A549 (cell line): Measurements from ENCODE around the gene PRKG1. TPM values are rescaled to one million over a fixed set of nuclear protein-coding genes. Genes with fewer than 3 reads are reported as not detected.

Source experiments
- ATAC-seq, 2 experiments: fragments of 200-7000 bp in 1 of 2; fragments of >200 bp in 1 of 2; cut with Nextera tagmentation in 1 of 2; cut with Tn5 transposase in 1 of 2; 3 replicates each; pipeline versions ENCODE4 v1.8.0 to v1.9.1; 2018 to 2020; ENCODE audit warnings: mild to moderate bottlenecking in 1 of 2, moderate library complexity in 1 of 2
- CTCF ChIA-PET: fragments of 300-600 bp; sonication (Branson Sonifier 250); formaldehyde crosslinking; extraction: SDS; loops from one replicate; lab custom pipeline; 2021; ENCODE audit warnings: antibody characterized with exemption, inconsistent platforms; lab: Yijun Ruan, JAX
- POLR2A ChIA-PET: fragments of 350-600 bp; formaldehyde crosslinking; extraction: SDS; loops from one replicate; lab custom pipeline; 2021; ENCODE audit warnings: antibody characterized with exemption, inconsistent platforms; lab: Yijun Ruan, JAX
- DNase-seq, 2 experiments: peaks; one replicate each; pipeline versions ENCODE4 v3.0.0 to v3.0.0-alpha.2; 2011 to 2016; ENCODE audit warnings: low read depth in 1 of 2, low spot score in 1 of 2
- FAIRE-seq: peaks from 2 replicates; lab custom pipeline; 2011; peaks lifted over from hg19 to GRCh38; lab: Jason Lieb, UNC
- H3K27ac ChIP-seq, 2 experiments: fragments of >200 bp; sonication (Bioruptor Twin); formaldehyde crosslinking; 3 replicates each; pipeline ENCODE4 v1.5.1; 2016 to 2017
- H3K4me1 ChIP-seq: fragments of >200 bp; sonication (Bioruptor Twin); formaldehyde crosslinking; 3 replicates; pipeline ENCODE4 v1.6.1; 2016
- H3K4me2 ChIP-seq: fragments of >200 bp; sonication (Bioruptor Twin); formaldehyde crosslinking; 3 replicates; pipeline ENCODE4 v1.6.1; 2016
- H3K4me3 ChIP-seq: fragments of >200 bp; sonication (Bioruptor Twin); formaldehyde crosslinking; 3 replicates; pipeline ENCODE4 v1.5.1; 2016
- H3K9me3 ChIP-seq: fragments of >200 bp; sonication (Bioruptor Twin); formaldehyde crosslinking; 3 replicates; pipeline ENCODE4 v1.6.1; 2016
- CHD4 ChIP-seq: fragments of 200-600 bp; sonication (generic); IDR thresholded peaks from 2 replicates; pipeline ENCODE4 v1.6.1; 2016; ENCODE audit warnings: antibody characterized with exemption, mild to moderate bottlenecking, borderline replicate concordance
- EHF ChIP-seq: fragments of 250-450 bp; sonication (Bioruptor Pico); IDR thresholded peaks from 2 replicates; pipeline ENCODE4 v1.5.0; 2020; ENCODE audit warnings: mild to moderate bottlenecking
- EHMT2 ChIP-seq: fragments of 200-600 bp; sonication (generic); IDR thresholded peaks from 2 replicates; pipeline ENCODE4 v1.6.1; 2016; ENCODE audit warnings: antibody characterized with exemption, low read depth, mild to moderate bottlenecking, moderate library complexity
- ELK1 ChIP-seq: fragments of 150-350 bp; IDR thresholded peaks from 2 replicates; pipeline ENCODE4 v1.6.1; 2014; ENCODE audit warnings: low read depth, mild to moderate bottlenecking, low read length
- EP300 ChIP-seq, 2 experiments: fragments of >200 bp; sonication (Bioruptor Twin); formaldehyde crosslinking; IDR thresholded peaks; 2 replicates in 1 of 2; 3 replicates in 1 of 2; pipeline ENCODE4 v1.6.1; 2016 to 2017
- FOXS1 ChIP-seq: fragments of 250-450 bp; sonication (Bioruptor Pico); IDR thresholded peaks from 2 replicates; pipeline ENCODE4 v1.5.0; 2020; ENCODE audit warnings: mild to moderate bottlenecking, moderate library complexity
- HEYL ChIP-seq: fragments of 250-450 bp; sonication (Bioruptor Pico); IDR thresholded peaks from 2 replicates; pipeline ENCODE4 v1.8.0; 2021; ENCODE audit warnings: mild to moderate bottlenecking, moderate library complexity
- MAFK ChIP-seq: fragments of 450-650 bp; IDR thresholded peaks from 2 replicates; pipeline ENCODE4 v1.6.1; 2014; ENCODE audit not compliant: partially characterized antibody
- MYC ChIP-seq: IDR thresholded peaks from 2 replicates; pipeline ENCODE4 v1.6.1; 2012; ENCODE audit warnings: mild to moderate bottlenecking, inconsistent platforms, low read length, improper control_type of control experiment, borderline replicate concordance
- NFE2L2 ChIP-seq: fragments of 150-350 bp; conservative IDR thresholded peaks from 2 replicates; pipeline ENCODE4 v1.6.1; 2014; ENCODE audit warnings: low read length
- PHF8 ChIP-seq: fragments of 200-600 bp; sonication (generic); IDR thresholded peaks from 2 replicates; pipeline ENCODE4 v1.6.1; 2016; ENCODE audit warnings: low read depth, mild to moderate bottlenecking, antibody characterized with exemption, moderate library complexity, borderline replicate concordance
- POLR2AphosphoS2 ChIP-seq: conservative IDR thresholded peaks from 2 replicates; pipeline ENCODE4 v1.6.1; 2012; ENCODE audit warnings: low read length, improper control_type of control experiment, inconsistent platforms
- RNF2 ChIP-seq: fragments of 200-600 bp; sonication (generic); IDR thresholded peaks from 2 replicates; pipeline ENCODE4 v1.6.1; 2016; ENCODE audit warnings: low read depth, mild to moderate bottlenecking, antibody characterized with exemption, moderate library complexity, borderline replicate concordance
- SREBF2 ChIP-seq: fragments of 450-650 bp; IDR thresholded peaks from 2 replicates; pipeline ENCODE4 v1.6.1; 2014; ENCODE audit warnings: mild to moderate bottlenecking, moderate library complexity
- TP53 ChIP-seq: fragments of 250-450 bp; sonication (Bioruptor Pico); IDR thresholded peaks from 2 replicates; pipeline ENCODE4 v1.5.0; 2021; ENCODE audit warnings: mild to moderate bottlenecking, moderate library complexity
- USF2 ChIP-seq: fragments of 450-650 bp; IDR thresholded peaks from 2 replicates; pipeline ENCODE4 v1.6.1; 2014; ENCODE audit warnings: antibody characterized with exemption
- ZFP36 ChIP-seq: fragments of 450-650 bp; IDR thresholded peaks from 2 replicates; pipeline ENCODE4 v1.6.1; 2014; ENCODE audit warnings: borderline replicate concordance; ENCODE audit not compliant: partially characterized antibody
- ZNF302 ChIP-seq: fragments of 250-450 bp; sonication (Bioruptor Pico); IDR thresholded peaks from 2 replicates; pipeline ENCODE4 v1.9.0; 2021; ENCODE audit warnings: inconsistent platforms, mild to moderate bottlenecking, moderate library complexity
- WGBS: methylation state at CpG from one replicate; pipeline ENCODE4 v1.1.6; 2017; ENCODE audit errors: missing lambda C conversion rate; 5-methylcytosine and 5-hydroxymethylcytosine counted together
- polyA plus RNA-seq, 4 experiments: library from polyadenylated mRNA; depleted of rRNA in 3 of 4; stranded (reverse); fragments of >200 nt; fragmentation: RNase III in 1 of 4; extraction: RNeasy Plus Mini Kit Qiagen cat#74134 plus additional on column Dnase treatment in 1 of 4; gene quantifications; 2 replicates in 3 of 4; 3 replicates in 1 of 4; pipeline ENCODE4 v1.2.3, GENCODE V29; 2011 to 2017

Gene PRKG1
- polyA plus RNA-seq, 2 of the 4 experiments (the other 2 are of a cell fraction): not detected

- CTCF ChIA-PET: no interaction called here
- no peak overlapping the region for H3K4me2 ChIP-seq
- WGBS: 33% methylated on average over 1 of the region's 1 CpG
- TF ChIP-seq NFE2L2 (no peak), ZNF302 (CRISPR knock-in tag) (no peak), POLR2AphosphoS2 (no peak), USF2 (no peak), SREBF2 (no peak)
- TF ChIP-seq, all 56 proteins: peak for 0
- DNase-seq: no peak
- ATAC-seq: no peak
- Histone ChIP-seq H3K27ac (no peak overlapping the region), H3K4me1 (0 out of 3 replicates have a peak, but pooled peaks cover 3% of the 10 kb centered on the region), H3K4me3 (no peak overlapping the region), H3K9me3 (peaks cover 3% of the 10 kb centered on the region; the same call in 1 of the 3 replicates)
- FAIRE-seq: no peak
- POLR2A ChIA-PET: no interaction called here
These were observed 760.3 kb downstream of the PRKG1 start for GRCh38 chr10:51834548-51834947.

- Histone ChIP-seq H3K27ac (no peak overlapping the region), H3K4me2 (no peak overlapping the region), H3K4me3 (no peak overlapping the region), H3K4me1 (no peaks in the 10 kb centered on the region), H3K9me3 (peaks cover 3% of the 10 kb centered on the region; the same call in 1 of the 3 replicates)
- ChIA-PET CTCF (interaction anchor here (1.0 kb wide), 1 partner anchor 23 kb away, joined by 3 read pairs; no protein-coding TSS in a partner anchor), POLR2A (no interaction called here)
- DNase-seq (no peak), FAIRE-seq (no peak), ATAC-seq (no peak)
- TF ChIP-seq NFE2L2 (no peak), PHF8 (no peak), EHF (no peak), MYC (no peak)
- WGBS: 13% methylated on average over 3 of the region's 3 CpGs
These were observed 764.2 kb downstream of the PRKG1 start for GRCh38 chr10:51838471-51838870.

- TF ChIP-seq ZFP36: no peak
- no peak for TF ChIP-seq EHMT2
- no peak for TF ChIP-seq HEYL (CRISPR knock-in tag)
- TF ChIP-seq, all 56 proteins: peak for 0
- Histone ChIP-seq H3K4me3 (no peak overlapping the region), H3K4me1 (no peaks in the 10 kb centered on the region), H3K27ac (no peak overlapping the region), H3K9me3 (no peaks in the 10 kb centered on the region), H3K4me2 (no peak overlapping the region)
- FAIRE-seq: no peak
- DNase-seq: no peak
- CTCF ChIA-PET: no interaction called here
- no peak for ATAC-seq
- POLR2A ChIA-PET: no interaction called here
- WGBS: 0% methylated on average over 2 of the region's 2 CpGs
These were observed 769.7 kb downstream of the PRKG1 start for GRCh38 chr10:51843966-51844365.

- H3K4me3 ChIP-seq: no peak overlapping the region
- no peak overlapping the region for H3K4me2 ChIP-seq
- DNase-seq (no peak), FAIRE-seq (no peak), ATAC-seq (no peak)
- WGBS: 5% methylated on average over 2 of the region's 2 CpGs
- TF ChIP-seq RNF2 (no peak), EP300 (IDR thresholded peaks at IDR 0.05) (no peak)
- H3K9me3 ChIP-seq: no peaks in the 10 kb centered on the region
- H3K4me1 ChIP-seq: no peaks in the 10 kb centered on the region
- no peak overlapping the region for H3K27ac ChIP-seq
- POLR2A ChIA-PET: no interaction called here
- CTCF ChIA-PET: no interaction called here
These were observed 772.7 kb downstream of the PRKG1 start for GRCh38 chr10:51846856-51847506.

GRCh38 chr10:51852297-51852696 lies 778.0 kb downstream of the PRKG1 start:
- ATAC-seq: no peak
- Histone ChIP-seq H3K4me3 (no peak overlapping the region), H3K4me1 (no peaks in the 10 kb centered on the region), H3K9me3 (no peaks in the 10 kb centered on the region), H3K4me2 (no peak overlapping the region), H3K27ac (no peak overlapping the region)
- CTCF ChIA-PET: no interaction called here
- no peak for DNase-seq
- POLR2A ChIA-PET: no interaction called here
- TF ChIP-seq EHF (no peak), FOXS1 (CRISPR knock-in tag) (no peak), ELK1 (no peak), MAFK (no peak), TP53 (no peak), CHD4 (no peak)
- FAIRE-seq: no peak
